ENCODE measurements around the gene FGD4. TPM values are rescaled to one million over a fixed set of nuclear protein-coding genes. Genes with fewer than 3 reads are reported as not detected.

FGD4 gene
- total RNA-seq, 2 experiments from 2014 or later, result 0.91 to 1.4 TPM

GRCh38 chr12:32390572-32391219 lies 8.7 kb upstream of the FGD4 start:
- Mint-ChIP-seq H3K27me3 (peaks cover 9% of the 10 kb centered on the region), H3K4me1 (peaks cover 2% of the 10 kb centered on the region), H3K9me3 (no peaks in the 10 kb centered on the region), H3K27ac (peak overlapping the region; percentile 38), H3K4me3 (peak overlapping the region; percentile 81), H3K36me3 (no peaks in the 10 kb centered on the region)
- DNase-seq (peak; percentile 59), ATAC-seq (ENCODE audit: low read depth) (peak; percentile 90)
- POLR2A ChIA-PET, result no interaction called here

GRCh38 chr12:32395026-32395425 lies 4.3 kb upstream of the FGD4 start:
- peaks cover 22% of the 10 kb centered on the region for H3K27me3 Mint-ChIP-seq
- H3K9me3 Mint-ChIP-seq, result no peaks in the 10 kb centered on the region
- ATAC-seq (ENCODE audit: low read depth), result no peak
- H3K27ac Mint-ChIP-seq, result no peak overlapping the region
- peaks cover 4% of the 10 kb centered on the region for H3K4me1 Mint-ChIP-seq
- H3K4me3 Mint-ChIP-seq, result no peak overlapping the region
- DNase-seq, result no peak
- POLR2A ChIA-PET, result no interaction called here
- no peaks in the 10 kb centered on the region for H3K36me3 Mint-ChIP-seq

GRCh38 chr12:32397696-32398095 lies 1.7 kb upstream of the FGD4 start:
- POLR2A ChIA-PET, result no interaction called here
- DNase-seq (no peak), ATAC-seq (ENCODE audit: low read depth) (no peak)
- Mint-ChIP-seq H3K9me3 (no peaks in the 10 kb centered on the region), H3K27me3 (peaks cover 39% of the 10 kb centered on the region), H3K27ac (no peak overlapping the region), H3K4me3 (no peak overlapping the region), H3K36me3 (no peaks in the 10 kb centered on the region), H3K4me1 (peaks cover 10% of the 10 kb centered on the region)

GRCh38 chr12:32398181-32398580 lies 1.2 kb upstream of the FGD4 start:
- Mint-ChIP-seq H3K4me1 (peaks cover 10% of the 10 kb centered on the region), H3K27me3 (peaks cover 39% of the 10 kb centered on the region), H3K27ac (no peak overlapping the region), H3K9me3 (no peaks in the 10 kb centered on the region), H3K36me3 (no peaks in the 10 kb centered on the region), H3K4me3 (no peak overlapping the region)
- no peak for DNase-seq
- ATAC-seq (ENCODE audit: low read depth), result no peak
- POLR2A ChIA-PET, result no interaction called here

GRCh38 chr12:32398816-32399369 lies 465 bp upstream of the FGD4 start:
- peaks cover 10% of the 10 kb centered on the region for H3K4me1 Mint-ChIP-seq
- peaks cover 39% of the 10 kb centered on the region for H3K27me3 Mint-ChIP-seq
- no peaks in the 10 kb centered on the region for H3K36me3 Mint-ChIP-seq
- H3K9me3 Mint-ChIP-seq, result no peaks in the 10 kb centered on the region
- ATAC-seq (ENCODE audit: low read depth) (no peak), DNase-seq (no peak)
- POLR2A ChIA-PET, result interaction anchor here (0.6 kb wide), 1 partner anchor 303 kb away, joined by 7 read pairs; no protein-coding TSS in a partner anchor
- H3K4me3 Mint-ChIP-seq, result peak overlapping the region; percentile 75
- H3K27ac Mint-ChIP-seq, result no peak overlapping the region

- no peaks in the 10 kb centered on the region for H3K9me3 Mint-ChIP-seq
- DNase-seq (no peak), ATAC-seq (ENCODE audit: low read depth) (no peak)
- no peak overlapping the region for H3K27ac Mint-ChIP-seq
- peak overlapping the region; percentile 96 for H3K4me3 Mint-ChIP-seq
- H3K36me3 Mint-ChIP-seq, result no peaks in the 10 kb centered on the region
- peaks cover 36% of the 10 kb centered on the region for H3K27me3 Mint-ChIP-seq
- POLR2A ChIA-PET, result no interaction called here
- H3K4me1 Mint-ChIP-seq, result peaks cover 10% of the 10 kb centered on the region
Measured at GRCh38 chr12:32400114-32400672, 835 bp downstream of the FGD4 start.

GRCh38 chr12:32400866-32401265 lies 1.5 kb downstream of the FGD4 start:
- Mint-ChIP-seq H3K4me1 (peaks cover 10% of the 10 kb centered on the region), H3K4me3 (no peak overlapping the region), H3K27me3 (peaks cover 34% of the 10 kb centered on the region), H3K9me3 (no peaks in the 10 kb centered on the region), H3K27ac (no peak overlapping the region), H3K36me3 (no peaks in the 10 kb centered on the region)
- ATAC-seq (ENCODE audit: low read depth) (no peak), DNase-seq (no peak)
- POLR2A ChIA-PET, result interaction anchor here (1.0 kb wide), 1 partner anchor 17 kb away, joined by 3 read pairs; no protein-coding TSS in a partner anchor

- H3K27me3 Mint-ChIP-seq, result peaks cover 30% of the 10 kb centered on the region
- no peak overlapping the region for H3K27ac Mint-ChIP-seq
- H3K36me3 Mint-ChIP-seq, result no peaks in the 10 kb centered on the region
- no peak for ATAC-seq (ENCODE audit: low read depth)
- POLR2A ChIA-PET, result no interaction called here
- DNase-seq, result no peak
- peaks cover 10% of the 10 kb centered on the region for H3K4me1 Mint-ChIP-seq
- H3K4me3 Mint-ChIP-seq, result no peak overlapping the region
- H3K9me3 Mint-ChIP-seq, result no peaks in the 10 kb centered on the region
Measured at GRCh38 chr12:32402170-32402569, 2.8 kb downstream of the FGD4 start.

- DNase-seq (no peak), ATAC-seq (ENCODE audit: low read depth) (no peak)
- no peak overlapping the region for H3K4me3 Mint-ChIP-seq
- no peaks in the 10 kb centered on the region for H3K9me3 Mint-ChIP-seq
- peaks cover 10% of the 10 kb centered on the region for H3K4me1 Mint-ChIP-seq
- H3K27me3 Mint-ChIP-seq, result peaks cover 25% of the 10 kb centered on the region
- POLR2A ChIA-PET, result no interaction called here
- no peak overlapping the region for H3K27ac Mint-ChIP-seq
- no peaks in the 10 kb centered on the region for H3K36me3 Mint-ChIP-seq
Measured at GRCh38 chr12:32402946-32403345, 3.6 kb downstream of the FGD4 start.

GRCh38 chr12:32407795-32408194 lies 8.4 kb downstream of the FGD4 start:
- DNase-seq, result no peak
- POLR2A ChIA-PET, result no interaction called here
- peaks cover 2% of the 10 kb centered on the region for H3K4me1 Mint-ChIP-seq
- no peak overlapping the region for H3K27ac Mint-ChIP-seq
- no peaks in the 10 kb centered on the region for H3K9me3 Mint-ChIP-seq
- no peak for ATAC-seq (ENCODE audit: low read depth)
- no peaks in the 10 kb centered on the region for H3K36me3 Mint-ChIP-seq
- peaks cover 7% of the 10 kb centered on the region for H3K27me3 Mint-ChIP-seq
- no peak overlapping the region for H3K4me3 Mint-ChIP-seq

GRCh38 chr12:32413412-32413811 lies 14.1 kb downstream of the FGD4 start:
- Mint-ChIP-seq H3K27me3 (peaks cover 8% of the 10 kb centered on the region), H3K36me3 (no peaks in the 10 kb centered on the region), H3K9me3 (no peaks in the 10 kb centered on the region), H3K4me1 (peaks cover 2% of the 10 kb centered on the region), H3K27ac (no peak overlapping the region), H3K4me3 (no peak overlapping the region)
- DNase-seq, result no peak
- POLR2A ChIA-PET, result no interaction called here
- ATAC-seq (ENCODE audit: low read depth), result no peak

- no peak for ATAC-seq (ENCODE audit: low read depth)
- Mint-ChIP-seq H3K4me1 (no peaks in the 10 kb centered on the region), H3K4me3 (no peak overlapping the region), H3K27ac (no peak overlapping the region), H3K36me3 (no peaks in the 10 kb centered on the region), H3K9me3 (no peaks in the 10 kb centered on the region), H3K27me3 (peaks cover 4% of the 10 kb centered on the region)
- POLR2A ChIA-PET, result no interaction called here
- no peak for DNase-seq
Measured at GRCh38 chr12:32418221-32418620, 18.9 kb downstream of the FGD4 start.

- POLR2A ChIA-PET, result no interaction called here
- peaks cover 4% of the 10 kb centered on the region for H3K27me3 Mint-ChIP-seq
- peaks cover under 1% of the 10 kb centered on the region for H3K9me3 Mint-ChIP-seq
- H3K36me3 Mint-ChIP-seq, result no peaks in the 10 kb centered on the region
- DNase-seq (no peak), ATAC-seq (ENCODE audit: low read depth) (no peak)
- H3K4me3 Mint-ChIP-seq, result no peak overlapping the region
- H3K4me1 Mint-ChIP-seq, result no peaks in the 10 kb centered on the region
- H3K27ac Mint-ChIP-seq, result no peak overlapping the region
Measured at GRCh38 chr12:32418903-32419519, 19.7 kb downstream of the FGD4 start.

- ATAC-seq (ENCODE audit: low read depth) (no peak), DNase-seq (no peak)
- Mint-ChIP-seq H3K9me3 (peaks cover 4% of the 10 kb centered on the region), H3K36me3 (peaks cover 2% of the 10 kb centered on the region), H3K27ac (no peak overlapping the region), H3K4me3 (no peak overlapping the region), H3K4me1 (no peaks in the 10 kb centered on the region), H3K27me3 (peaks cover 2% of the 10 kb centered on the region)
- POLR2A ChIA-PET, result no interaction called here
Measured at GRCh38 chr12:32419520-32419960, 20.2 kb downstream of the FGD4 start.
